GM03348 (cell line): ENCODE results near the gene ADAM19.
A peak's percentile ranks its signal among the peaks of the same experiment; 100 is the strongest.

Experiments
- DNase-seq: peaks from one replicate; pipeline ENCODE4 v3.0.0; 2012; ENCODE audit warnings: low spot score

The ADAM19 gene

GRCh38 chr5:157541447-157542118 lies 34.0 kb downstream of the ADAM19 start:
- no peak for DNase-seq

DNA sequence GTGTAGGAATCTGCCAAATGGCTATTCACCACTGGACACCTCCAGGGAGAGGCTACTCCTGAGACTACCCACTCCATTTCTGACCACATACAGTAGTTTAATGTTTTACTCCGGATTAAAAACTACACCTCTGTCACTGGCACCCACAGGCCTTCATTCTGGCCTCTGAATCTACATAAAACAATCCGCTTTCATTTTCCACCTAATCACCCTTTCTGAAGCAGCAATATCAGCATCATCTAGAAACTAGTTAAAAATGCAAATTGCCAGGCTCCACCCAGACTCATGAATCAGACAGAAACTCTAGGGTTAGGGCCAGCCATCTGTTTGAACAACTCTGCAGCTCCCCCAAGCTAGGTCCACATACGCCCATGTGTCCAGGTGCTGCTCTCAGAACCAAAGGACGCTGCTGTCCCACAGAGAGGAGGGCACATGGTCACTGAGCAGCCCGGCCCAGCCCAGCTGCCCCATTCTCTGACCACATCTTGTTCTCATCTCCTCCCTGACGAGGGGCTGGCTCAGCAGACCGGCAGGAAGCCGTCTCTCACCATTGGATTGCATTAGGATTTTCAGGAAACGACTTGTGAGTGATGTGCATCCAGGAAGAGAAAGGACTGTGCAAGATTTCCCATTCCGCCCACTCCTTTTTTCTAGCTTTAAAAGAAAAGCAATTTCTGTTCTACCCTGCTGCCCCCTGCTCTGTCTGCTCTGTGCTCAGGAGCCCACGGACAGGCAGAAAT lies 34.7 kb downstream of the ADAM19 start:
- peak; percentile 80 for DNase-seq

DNA sequence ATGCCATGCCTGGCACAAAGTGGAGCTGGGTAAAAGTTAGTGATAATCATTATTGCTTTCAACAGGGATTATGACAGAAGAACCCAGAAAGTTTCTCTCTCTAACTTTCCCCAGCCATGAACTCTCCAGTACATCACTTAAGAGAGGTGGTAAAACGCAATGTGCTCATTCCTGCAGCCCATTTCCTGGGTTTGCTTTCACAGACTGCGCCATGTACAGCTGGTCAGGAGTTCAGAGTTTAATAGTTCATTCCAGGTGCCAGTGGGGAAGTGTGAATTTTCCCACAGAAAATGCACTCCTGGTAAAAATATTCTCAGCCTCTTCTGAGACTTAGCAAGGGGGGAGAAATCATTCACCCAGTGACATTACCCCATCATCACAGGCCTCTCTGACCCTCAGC lies 35.5 kb downstream of the ADAM19 start:
- no peak for DNase-seq

DNA sequence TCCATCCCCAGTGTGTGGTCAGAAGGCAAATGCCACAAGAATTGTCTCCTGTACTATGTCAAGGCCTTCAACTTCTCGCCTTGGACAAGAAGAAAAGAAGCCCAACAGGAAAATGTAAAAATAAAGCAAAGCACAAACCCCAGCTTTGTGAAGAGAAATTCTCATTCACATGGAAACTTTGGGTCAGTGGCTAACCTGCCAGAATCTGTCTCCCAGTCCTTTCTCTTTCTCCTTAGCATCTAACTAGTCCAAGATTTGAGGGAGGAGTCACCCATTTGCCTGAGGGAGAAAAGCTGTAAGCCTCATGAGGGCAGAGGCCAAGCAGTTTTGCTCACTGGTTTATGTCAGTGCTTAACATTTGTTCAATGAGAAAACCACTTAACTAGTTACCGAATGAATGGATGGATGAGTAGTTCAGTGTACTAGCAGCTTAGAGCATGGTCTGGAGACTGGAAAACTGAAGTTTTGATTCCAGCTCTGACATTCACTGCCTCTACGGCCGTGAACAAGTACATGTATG lies 36.0 kb downstream of the ADAM19 start:
- DNase-seq = no peak

GRCh38 chr5:157538311-157538710 lies 37.3 kb downstream of the ADAM19 start:
- DNase-seq = no peak

GRCh38 chr5:157535042-157535865 lies 40.3 kb downstream of the ADAM19 start:
- DNase-seq = no peak

- no peak for DNase-seq
Measured at GRCh38 chr5:157533011-157533481, 42.5 kb downstream of the ADAM19 start.

- DNase-seq = no peak
Measured at GRCh38 chr5:157532022-157532421, 43.6 kb downstream of the ADAM19 start.

GRCh38 chr5:157530226-157530972 lies 45.2 kb downstream of the ADAM19 start:
- DNase-seq = no peak

DNA sequence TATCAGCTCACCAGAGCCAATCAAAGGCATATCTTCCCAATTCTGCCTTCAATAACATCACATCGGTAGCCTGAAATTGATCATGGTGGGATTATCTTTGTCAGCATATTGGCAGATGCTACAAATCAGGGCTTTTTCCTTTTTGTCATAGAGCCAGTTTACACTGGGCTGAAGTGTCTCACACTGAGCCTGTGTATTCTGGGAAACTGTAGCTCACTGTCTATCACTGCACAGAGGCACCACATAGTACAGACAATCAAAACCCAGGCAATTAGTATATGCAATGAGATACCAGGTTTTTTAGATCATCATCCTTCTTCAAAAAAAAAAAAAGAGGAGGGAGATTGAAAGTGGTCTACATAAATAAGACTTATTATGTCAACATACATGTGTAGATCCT lies 46.6 kb downstream of the ADAM19 start:
- DNase-seq = no peak

DNA sequence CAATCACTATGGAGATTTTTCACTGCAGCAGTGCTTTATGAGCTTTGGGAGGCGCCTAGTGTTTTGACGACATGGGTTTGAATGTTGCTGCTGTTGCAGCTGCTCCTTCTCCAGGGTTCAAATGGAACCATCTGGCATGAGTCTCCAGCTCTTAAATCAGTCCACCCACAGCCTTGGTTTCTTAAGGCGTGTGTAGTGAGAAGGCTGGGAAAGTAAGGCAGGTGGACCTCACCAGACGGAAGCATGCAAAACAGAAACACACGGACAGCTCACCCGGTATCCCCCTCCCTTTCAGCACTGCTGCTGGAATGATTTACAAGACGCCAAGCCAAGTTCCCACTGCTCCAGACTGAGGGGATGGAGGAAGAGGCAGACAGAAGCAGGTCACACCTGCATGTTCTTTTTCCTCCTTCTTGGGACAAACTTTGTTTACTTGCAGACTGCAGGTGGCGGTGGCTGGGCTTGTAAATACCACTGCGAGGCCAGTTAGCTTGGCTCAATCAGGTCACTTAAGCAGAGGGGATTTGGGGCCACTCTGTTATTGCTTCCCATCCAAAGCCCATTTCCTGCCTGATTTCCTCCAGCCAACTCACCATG lies 47.4 kb downstream of the ADAM19 start:
- no peak for DNase-seq

DNA sequence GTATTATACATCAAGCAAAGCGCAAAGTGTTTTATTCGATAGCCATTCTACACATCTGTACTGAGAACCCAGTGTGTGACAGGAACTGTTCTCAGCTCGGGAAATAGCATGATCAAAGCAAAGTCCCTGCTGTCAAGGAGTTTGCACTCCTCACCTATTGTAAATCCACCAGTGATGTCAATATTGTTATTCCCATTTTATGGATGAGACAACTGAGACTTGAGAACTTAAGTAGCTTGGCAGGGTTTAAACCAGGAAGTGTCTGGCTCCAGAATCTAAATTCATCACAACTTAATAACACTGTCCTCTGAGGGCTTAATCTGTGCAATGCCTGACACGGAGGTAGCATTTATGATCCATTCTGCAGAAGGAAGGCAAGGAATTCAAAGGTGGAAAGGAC lies 50.7 kb downstream of the ADAM19 start:
- no peak for DNase-seq

DNA sequence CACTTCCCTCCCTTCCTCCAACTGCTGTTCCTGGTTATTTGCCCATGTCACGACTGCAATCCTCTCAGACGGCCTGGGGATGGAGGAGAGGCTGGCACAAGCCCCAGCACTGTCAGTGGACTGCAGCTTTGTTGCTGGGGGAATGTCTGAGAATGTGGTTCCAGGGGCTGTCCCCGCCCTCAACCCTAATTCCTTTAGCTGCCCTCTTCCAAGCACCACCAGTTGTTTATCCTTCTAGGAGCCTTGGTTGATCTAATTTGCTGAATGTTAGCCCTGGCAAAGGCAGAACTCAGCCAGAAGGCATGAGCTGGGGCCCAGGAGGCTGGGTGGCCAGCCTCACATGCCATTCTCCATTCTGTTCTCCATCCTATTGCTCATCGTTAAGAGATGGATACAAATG lies 51.6 kb downstream of the ADAM19 start:
- no peak for DNase-seq

- no peak for DNase-seq
Measured at GRCh38 chr5:157521704-157522029, 53.9 kb downstream of the ADAM19 start.

GRCh38 chr5:157520911-157521703 lies 54.5 kb downstream of the ADAM19 start:
- DNase-seq = peak; percentile 63

DNA sequence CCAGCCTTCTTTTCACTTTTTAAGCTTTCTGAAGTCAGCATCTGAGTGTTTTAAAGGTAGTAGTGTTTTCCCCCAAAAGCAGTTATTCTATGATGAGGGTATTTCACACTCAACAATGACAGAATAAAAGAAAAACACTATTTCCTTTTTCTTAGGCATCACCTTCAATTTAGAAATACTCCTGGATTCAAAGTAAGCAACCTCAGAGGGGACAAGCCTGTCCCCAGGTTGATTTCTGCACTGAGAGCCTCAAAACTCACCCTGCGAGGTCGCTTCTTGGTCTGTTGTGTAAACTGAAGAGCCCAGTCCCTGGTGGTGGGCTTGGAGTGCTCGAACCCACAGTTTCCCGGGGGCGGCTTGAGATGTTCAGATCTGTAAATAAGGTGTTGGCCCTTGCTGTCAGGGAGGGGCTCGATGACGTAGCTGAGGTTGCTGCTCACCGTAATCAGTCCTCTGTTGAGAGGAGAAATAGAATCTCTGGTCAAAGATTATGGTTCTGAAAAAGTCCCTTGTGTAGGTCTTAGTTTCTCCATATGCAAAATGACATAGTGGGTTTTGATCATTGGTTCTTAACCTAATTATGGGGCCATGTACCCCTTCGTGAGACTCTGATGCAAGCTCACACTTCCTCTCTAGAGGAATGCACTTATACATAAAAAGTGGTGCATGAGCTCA lies 55.9 kb downstream of the ADAM19 start:
- no peak for DNase-seq

GRCh38 chr5:157518963-157519362 lies 56.6 kb downstream of the ADAM19 start:
- no peak for DNase-seq

DNA sequence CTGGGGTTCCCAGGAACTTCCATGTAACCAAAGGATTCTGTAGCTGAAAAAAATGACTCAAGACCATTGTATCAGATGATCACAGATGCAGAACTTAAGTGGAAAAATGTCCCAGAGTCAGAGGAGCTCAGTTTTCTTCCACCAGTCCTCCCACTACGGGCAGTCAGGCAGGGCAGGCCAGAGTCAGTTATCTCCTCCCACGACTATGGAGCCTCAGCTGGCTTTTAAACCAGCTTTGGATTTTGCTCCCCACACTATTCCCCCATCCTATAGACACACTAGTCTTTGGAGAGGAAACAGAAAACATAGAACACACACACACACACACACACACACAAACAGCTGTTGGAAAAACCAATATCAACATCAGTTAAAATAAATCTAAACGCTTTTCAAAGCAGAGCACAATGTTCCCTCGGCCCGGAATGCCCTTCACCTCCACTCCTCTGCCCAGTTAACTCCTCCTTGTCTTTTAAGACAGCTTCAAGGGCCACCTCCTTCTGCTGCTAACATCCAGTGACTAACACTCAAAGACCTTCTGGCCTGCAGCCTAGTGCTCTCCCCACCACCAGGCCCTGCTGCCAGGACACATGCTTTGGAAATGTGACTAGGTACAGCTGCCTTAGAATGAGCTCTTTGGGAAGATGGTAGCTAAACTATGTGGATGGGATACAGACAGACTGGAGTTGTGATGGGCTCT lies 58.8 kb downstream of the ADAM19 start:
- peak; percentile 85 for DNase-seq

DNA sequence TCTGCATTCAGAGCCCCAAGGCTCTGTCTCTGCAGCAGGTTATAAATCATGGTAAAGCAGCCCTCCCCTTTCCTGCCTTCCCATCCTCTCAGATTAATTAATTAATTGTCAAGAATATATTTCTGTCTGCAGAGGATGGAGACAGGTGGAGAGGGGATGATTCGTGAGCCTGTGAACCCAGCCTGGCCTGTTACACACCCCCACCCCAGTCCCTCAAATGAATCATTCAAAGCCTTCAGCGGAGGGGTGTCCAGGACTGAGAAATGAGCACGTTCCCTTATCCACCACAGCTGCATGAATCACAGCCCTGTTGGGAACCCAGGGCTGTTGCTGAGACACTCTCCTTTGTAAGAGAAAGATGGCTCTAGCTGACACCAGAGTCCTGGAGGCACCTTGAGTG lies 59.6 kb downstream of the ADAM19 start:
- DNase-seq = peak; percentile 82

DNA sequence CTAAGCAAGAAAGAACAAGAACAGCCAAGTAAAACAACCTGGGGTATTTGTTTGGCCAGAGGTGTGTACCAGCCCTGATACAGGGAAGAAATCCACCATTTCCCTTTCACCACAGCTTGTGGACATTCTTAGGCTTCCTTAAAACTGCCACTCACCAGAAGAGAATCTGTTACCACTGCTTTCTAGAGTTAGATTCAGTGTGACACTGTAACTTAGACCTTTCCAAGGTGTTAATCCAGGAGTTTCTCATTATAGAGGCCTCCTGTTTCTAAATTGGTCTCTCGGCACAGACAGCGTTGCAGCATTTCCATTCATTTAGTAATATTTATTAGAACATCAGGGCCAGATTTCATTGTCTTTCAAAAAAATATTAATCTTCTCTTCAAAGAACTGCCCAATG lies 60.6 kb downstream of the ADAM19 start:
- DNase-seq = no peak
